Neutrophil (primary cell): ENCODE results near the gene KANSL2.
"Not testable (repeated sequence)": the region's sequence is repeated elsewhere in the genome, so short reads cannot be mapped to it uniquely, and the experiment has no call there.

Source experiments
- H3K27ac ChIP-seq: fragments of 200-600 bp; sonication (generic); 2 replicates; pipeline ENCODE4 v1.5.1; 2016; ENCODE audit warnings: mild to moderate bottlenecking, moderate library complexity
- H3K27me3 ChIP-seq: fragments of 200-600 bp; sonication (generic); 2 replicates; pipeline ENCODE4 v1.6.0; 2016; ENCODE audit warnings: mild to moderate bottlenecking
- H3K36me3 ChIP-seq: fragments of 200-600 bp; sonication (generic); 2 replicates; pipeline ENCODE4 v1.5.1; 2017
- H3K4me1 ChIP-seq, 2 experiments: fragments of 200-600 bp in 1 of 2; sonication (generic) in 1 of 2; 1 replicate in 1 of 2; 2 replicates in 1 of 2; pipeline versions ENCODE4 v1.5.1 to v1.6.1; 2013 to 2016; ENCODE audit warnings: low read depth in 1 of 2, low read length in 1 of 2, mild to moderate bottlenecking in 1 of 2, moderate library complexity in 1 of 2; ENCODE audit not compliant: control insufficient read depth in 1 of 2, insufficient read depth in 1 of 2
- H3K4me3 ChIP-seq, 2 experiments: fragments of 200-600 bp in 1 of 2; sonication (generic) in 1 of 2; 1 replicate in 1 of 2; 2 replicates in 1 of 2; pipeline ENCODE4 v1.5.1; 2013 to 2016; ENCODE audit warnings: low read depth in 1 of 2, low read length in 1 of 2, mild to moderate bottlenecking in 1 of 2, moderate library complexity in 1 of 2
- H3K9me3 ChIP-seq: fragments of 200-600 bp; sonication (generic); 2 replicates; pipeline ENCODE4 v1.5.1; 2016
- CTCF ChIP-seq: fragments of 200-600 bp; sonication (generic); IDR thresholded peaks from 2 replicates; pipeline ENCODE4 v1.5.1; 2016; ENCODE audit warnings: antibody characterized with exemption

KANSL2 gene

GRCh38 chr12:48640854-48641253, 41.2 kb downstream of the KANSL2 start:
- no peaks in the 10 kb centered on the region for H3K4me1 ChIP-seq
- no peak for TF ChIP-seq CTCF
- H3K27me3 ChIP-seq, result no peaks in the 10 kb centered on the region
- peaks cover 5% of the 10 kb centered on the region for H3K9me3 ChIP-seq
- H3K4me3 ChIP-seq, result no peak overlapping the region
- no peak overlapping the region for H3K27ac ChIP-seq
- H3K36me3 ChIP-seq, result peaks cover 12% of the 10 kb centered on the region

DNA sequence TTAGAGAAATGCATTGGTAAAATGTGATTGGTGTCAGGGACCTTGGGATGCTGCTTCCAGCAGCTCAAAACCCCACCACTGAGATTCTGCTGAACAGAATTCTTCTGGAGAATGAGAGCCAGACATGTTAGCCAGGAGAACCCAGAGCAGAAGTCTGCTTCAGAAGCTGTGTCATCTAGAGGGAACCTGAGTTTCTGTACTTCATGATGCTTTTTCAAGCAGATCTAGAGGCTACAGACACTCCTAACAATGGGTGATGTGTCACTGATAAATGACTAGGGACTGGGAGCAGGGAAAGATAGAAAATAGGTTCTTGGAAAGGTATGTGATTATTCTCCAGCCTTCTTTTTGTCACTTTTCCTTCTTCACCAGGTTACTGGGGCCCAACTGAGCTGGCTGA, 41.6 kb downstream of the KANSL2 start:
- Histone ChIP-seq H3K36me3 (peaks cover 9% of the 10 kb centered on the region), H3K4me1 (no peaks in the 10 kb centered on the region), H3K9me3 (peaks cover 5% of the 10 kb centered on the region), H3K27ac (no peak overlapping the region), H3K27me3 (no peaks in the 10 kb centered on the region), H3K4me3 (no peak overlapping the region)
- no peak for TF ChIP-seq CTCF

- no peak overlapping the region for H3K27ac ChIP-seq
- H3K4me1 ChIP-seq, result no peaks in the 10 kb centered on the region
- H3K4me3 ChIP-seq, result no peak overlapping the region
- H3K9me3 ChIP-seq, result no peaks in the 10 kb centered on the region
- H3K36me3 ChIP-seq, result no peaks in the 10 kb centered on the region
- H3K27me3 ChIP-seq, result peaks cover 26% of the 10 kb centered on the region
- no peak for TF ChIP-seq CTCF
These were observed 51.0 kb downstream of the KANSL2 start for GRCh38 chr12:48631071-48631470.

DNA sequence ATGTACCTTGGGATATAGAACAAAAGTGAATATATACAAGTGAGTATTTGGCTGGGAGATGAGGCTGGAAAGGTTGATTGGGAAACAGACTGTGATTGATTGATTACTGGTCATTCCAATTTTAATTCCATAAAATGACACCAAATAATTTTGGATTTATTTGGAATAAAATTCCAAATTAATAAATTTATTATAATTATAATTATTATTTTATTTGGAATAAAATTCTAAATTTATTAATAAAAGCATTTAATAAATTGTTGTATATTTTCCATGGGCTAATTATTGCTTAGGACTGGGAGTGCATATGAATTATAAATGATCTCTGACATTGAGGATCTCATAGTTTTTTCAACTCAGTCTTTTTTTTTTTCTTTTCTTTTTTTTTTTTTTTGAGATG, 51.7 kb downstream of the KANSL2 start:
- no peak for TF ChIP-seq CTCF
- no peaks in the 10 kb centered on the region for H3K36me3 ChIP-seq
- H3K27ac ChIP-seq, result no peak overlapping the region
- H3K4me1 ChIP-seq, result no peaks in the 10 kb centered on the region
- no peaks in the 10 kb centered on the region for H3K9me3 ChIP-seq
- H3K27me3 ChIP-seq, result peaks cover 27% of the 10 kb centered on the region
- H3K4me3 ChIP-seq, result no peak overlapping the region

DNA sequence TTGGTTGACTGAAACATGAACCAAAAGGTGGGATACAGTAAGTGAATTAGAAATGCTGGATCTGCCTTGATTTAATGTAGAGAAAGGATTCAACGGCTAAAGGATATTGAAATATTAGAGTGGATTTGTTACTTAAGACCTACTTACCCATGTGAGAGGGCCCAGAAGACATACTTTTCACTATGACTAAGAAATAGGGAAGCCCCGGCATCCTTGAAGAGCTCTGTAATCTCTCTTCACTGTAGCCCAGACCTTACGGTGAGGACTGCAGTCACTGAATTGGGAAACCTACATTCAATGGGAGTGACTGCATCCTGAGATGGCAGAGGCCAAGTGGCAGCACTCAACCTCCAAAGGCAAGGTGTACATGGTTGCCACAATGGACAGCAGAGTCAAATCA, 52.5 kb downstream of the KANSL2 start:
- no peaks in the 10 kb centered on the region for H3K9me3 ChIP-seq
- H3K4me1 ChIP-seq, result no peaks in the 10 kb centered on the region
- no peak for TF ChIP-seq CTCF

DNA sequence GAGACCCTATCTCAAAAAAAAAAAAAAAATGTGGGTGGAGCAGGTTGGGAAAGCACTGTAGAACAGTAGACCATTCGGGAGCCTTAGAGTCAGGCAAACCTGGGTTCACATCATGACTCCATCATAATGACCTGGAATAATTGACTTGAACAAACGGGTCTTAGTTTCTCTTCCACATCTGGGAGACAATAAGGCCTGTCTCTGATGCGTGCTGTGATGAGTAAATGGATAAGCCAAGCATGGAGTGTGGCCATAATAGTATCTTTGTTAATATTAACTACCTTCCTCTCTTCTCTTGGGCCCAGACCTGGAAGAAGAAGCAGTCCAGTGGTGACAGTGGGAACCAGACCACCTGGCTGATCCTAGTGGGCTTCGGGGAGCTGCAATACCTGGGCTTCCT, 54.5 kb downstream of the KANSL2 start:
- TF ChIP-seq CTCF, result no peak
- Histone ChIP-seq H3K27ac (no peak overlapping the region), H3K27me3 (peaks cover 18% of the 10 kb centered on the region), H3K4me3 (no peak overlapping the region), H3K4me1 (no peaks in the 10 kb centered on the region), H3K36me3 (no peaks in the 10 kb centered on the region), H3K9me3 (no peaks in the 10 kb centered on the region)

More for the DNA sequence above, 52.5 kb downstream of the KANSL2 start:
- H3K27me3 ChIP-seq, result peaks cover 29% of the 10 kb centered on the region
- no peaks in the 10 kb centered on the region for H3K36me3 ChIP-seq
- no peak overlapping the region for H3K4me3 ChIP-seq
- no peak overlapping the region for H3K27ac ChIP-seq

DNA sequence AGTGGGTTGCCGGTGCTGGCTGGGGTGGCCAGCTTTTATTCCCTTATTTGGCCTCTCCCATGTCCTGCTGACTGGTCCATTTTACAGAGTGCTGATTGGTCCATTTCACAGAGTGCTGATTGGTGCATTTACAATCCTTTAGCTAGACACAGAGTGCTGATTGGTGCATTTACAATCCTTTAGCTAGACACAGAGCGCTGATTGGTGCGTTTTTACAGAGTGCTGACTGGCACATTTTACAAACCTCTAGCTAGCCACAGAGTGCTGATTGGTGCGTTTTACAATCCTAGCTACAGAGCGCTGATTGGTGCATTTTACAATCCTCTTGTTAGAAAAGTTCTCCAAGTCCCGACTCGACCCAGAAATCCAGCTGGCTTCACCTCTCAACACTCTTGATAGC, 59.0 kb downstream of the KANSL2 start:
- peaks cover 19% of the 10 kb centered on the region for H3K27me3 ChIP-seq
- H3K27ac ChIP-seq, H3K9me3 ChIP-seq, H3K4me1 ChIP-seq, H3K36me3 ChIP-seq, H3K4me3 ChIP-seq: not testable (repeated sequence)
